Measurements from ENCODE around the gene USH2A.

DNA sequence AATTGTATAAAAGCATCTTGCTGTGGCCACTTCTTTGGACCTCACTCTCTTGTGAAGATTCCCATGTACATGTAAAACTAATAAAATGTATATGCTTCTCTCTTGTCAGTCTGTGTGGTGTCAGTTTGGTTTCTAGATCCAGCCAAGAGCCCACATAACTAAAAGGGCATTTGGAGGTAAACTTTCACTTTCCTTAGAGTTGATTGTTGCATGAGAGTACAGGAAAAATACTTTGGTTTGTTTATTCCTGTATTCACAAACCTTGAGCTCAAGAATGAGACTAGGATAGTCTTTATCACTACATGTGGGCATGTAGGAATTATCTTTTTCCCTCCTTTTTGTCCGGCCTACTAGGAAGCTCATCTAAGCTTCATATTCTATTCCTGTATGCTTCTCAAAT is 805.3 kb downstream of the USH2A start:
- no peak for TF ChIP-seq BHLHE40 (IDR thresholded peaks at IDR 0.05; ENCODE audit: borderline replicate concordance)
- no peak for TF ChIP-seq FOXA1 (IDR thresholded peaks at IDR 0.05)

All from HEK293T (cell line).